PC-3 (cell line): ENCODE measurements around the gene SLC25A45.

Experiments
- EZH2 ChIP-seq: fragments of 300-600 bp; sonication (generic); IDR thresholded peaks from one replicate; pipeline ENCODE4 v1.6.1; 2017; ENCODE audit warnings: antibody characterized with exemption, mild to moderate bottlenecking, low read length; ENCODE audit not compliant: unreplicated experiment
- EZH2phosphoT487 ChIP-seq: fragments of 300-600 bp; sonication (generic); IDR thresholded peaks from 2 replicates; pipeline ENCODE4 v1.6.1; 2018; ENCODE audit warnings: mild to moderate bottlenecking, antibody characterized with exemption, low read length, borderline replicate concordance
- TF ChIP-seq, protein P1 (sequence below): fragments of 300-600 bp; sonication (generic); conservative IDR thresholded peaks from 2 replicates; pipeline ENCODE4 v1.5.1; 2017; ENCODE audit warnings: antibody characterized with exemption, low read depth, mild to moderate bottlenecking, low read length

DNA sequence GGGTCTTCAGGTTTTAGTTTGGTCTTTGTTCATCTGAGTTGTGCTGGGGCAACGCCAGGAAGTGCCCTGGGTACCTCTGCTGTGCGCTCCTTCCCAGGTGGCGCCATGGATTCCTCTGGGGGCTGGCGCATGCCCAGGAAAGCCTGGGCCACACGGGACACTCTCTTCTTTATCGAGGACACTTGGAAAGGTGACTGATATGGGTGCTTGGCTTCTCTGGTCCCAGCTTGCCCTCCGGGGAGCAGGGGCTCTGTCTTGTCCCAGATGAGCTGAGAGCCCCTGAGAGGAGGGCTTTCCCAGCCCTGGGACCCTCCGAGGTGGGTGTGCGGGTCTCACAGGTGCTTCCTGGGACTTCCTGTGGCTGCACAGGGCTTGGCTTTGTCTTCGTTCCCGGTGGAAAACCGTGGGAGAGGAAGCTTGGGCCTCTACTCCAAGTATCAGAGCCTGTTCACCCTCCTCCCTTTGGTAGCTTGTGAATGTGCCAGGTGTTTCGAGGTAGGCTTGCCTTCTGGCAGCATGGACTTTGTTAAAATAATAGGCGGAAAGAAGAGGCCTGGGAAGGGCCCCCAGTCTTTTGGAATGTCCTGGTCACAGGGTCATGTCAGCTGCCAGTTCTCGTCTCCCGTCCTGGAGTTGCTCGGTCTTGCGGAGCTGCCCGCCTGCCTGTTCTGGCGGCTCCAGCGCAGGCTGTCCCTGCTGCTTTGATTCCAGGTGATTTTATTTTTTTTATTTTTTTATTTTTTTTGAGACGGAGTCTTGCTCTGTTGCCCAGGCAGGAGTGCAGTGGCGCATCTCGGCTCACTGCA is 30.0 kb upstream of the SLC25A45 start:
- TF ChIP-seq EZH2 (no peak), EZH2phosphoT487 (no peak)
- TF ChIP-seq, protein P1, sequence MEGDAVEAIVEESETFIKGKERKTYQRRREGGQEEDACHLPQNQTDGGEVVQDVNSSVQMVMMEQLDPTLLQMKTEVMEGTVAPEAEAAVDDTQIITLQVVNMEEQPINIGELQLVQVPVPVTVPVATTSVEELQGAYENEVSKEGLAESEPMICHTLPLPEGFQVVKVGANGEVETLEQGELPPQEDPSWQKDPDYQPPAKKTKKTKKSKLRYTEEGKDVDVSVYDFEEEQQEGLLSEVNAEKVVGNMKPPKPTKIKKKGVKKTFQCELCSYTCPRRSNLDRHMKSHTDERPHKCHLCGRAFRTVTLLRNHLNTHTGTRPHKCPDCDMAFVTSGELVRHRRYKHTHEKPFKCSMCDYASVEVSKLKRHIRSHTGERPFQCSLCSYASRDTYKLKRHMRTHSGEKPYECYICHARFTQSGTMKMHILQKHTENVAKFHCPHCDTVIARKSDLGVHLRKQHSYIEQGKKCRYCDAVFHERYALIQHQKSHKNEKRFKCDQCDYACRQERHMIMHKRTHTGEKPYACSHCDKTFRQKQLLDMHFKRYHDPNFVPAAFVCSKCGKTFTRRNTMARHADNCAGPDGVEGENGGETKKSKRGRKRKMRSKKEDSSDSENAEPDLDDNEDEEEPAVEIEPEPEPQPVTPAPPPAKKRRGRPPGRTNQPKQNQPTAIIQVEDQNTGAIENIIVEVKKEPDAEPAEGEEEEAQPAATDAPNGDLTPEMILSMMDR = no peak
